GM19193 (cell line): Measurements from ENCODE around the gene CCNT2.

ENCODE experiments used
- POLR2A ChIP-seq: IDR thresholded peaks from 4 replicates; pipeline ENCODE4 v1.6.1; 2011; ENCODE audit not compliant: insufficient read depth, insufficient read length; ENCODE audit errors: extremely low read depth

Gene CCNT2

DNA sequence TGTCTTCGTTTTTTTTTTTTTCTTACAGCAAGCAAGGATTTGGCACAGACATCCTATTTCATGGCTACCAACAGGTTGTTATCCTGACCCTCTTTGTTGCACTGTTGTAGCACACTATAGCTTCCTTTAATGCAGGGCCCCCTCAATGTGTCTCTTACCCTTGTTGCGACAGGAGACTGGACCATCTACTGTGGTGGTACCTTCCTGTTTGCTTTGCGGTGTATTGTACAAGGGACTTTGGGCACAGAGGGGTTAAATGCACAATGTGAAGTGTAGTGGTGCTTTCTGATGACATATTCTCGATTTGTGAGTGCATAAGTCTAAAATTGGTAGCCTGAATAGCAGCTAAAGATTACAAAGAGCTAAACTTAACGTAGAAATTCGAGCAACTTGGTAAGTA lies 27.5 kb downstream of the CCNT2 start:
- TF ChIP-seq POLR2A: no peak

GRCh38 chr2:134949981-134950708 lies 31.5 kb downstream of the CCNT2 start:
- no peak for TF ChIP-seq POLR2A

- TF ChIP-seq POLR2A: no peak
These were observed 32.3 kb downstream of the CCNT2 start for GRCh38 chr2:134950886-134951285.

GRCh38 chr2:134952608-134953007 lies 34.0 kb downstream of the CCNT2 start:
- no peak for TF ChIP-seq POLR2A

- no peak for TF ChIP-seq POLR2A
These were observed 35.4 kb downstream of the CCNT2 start for GRCh38 chr2:134954065-134954464.

DNA sequence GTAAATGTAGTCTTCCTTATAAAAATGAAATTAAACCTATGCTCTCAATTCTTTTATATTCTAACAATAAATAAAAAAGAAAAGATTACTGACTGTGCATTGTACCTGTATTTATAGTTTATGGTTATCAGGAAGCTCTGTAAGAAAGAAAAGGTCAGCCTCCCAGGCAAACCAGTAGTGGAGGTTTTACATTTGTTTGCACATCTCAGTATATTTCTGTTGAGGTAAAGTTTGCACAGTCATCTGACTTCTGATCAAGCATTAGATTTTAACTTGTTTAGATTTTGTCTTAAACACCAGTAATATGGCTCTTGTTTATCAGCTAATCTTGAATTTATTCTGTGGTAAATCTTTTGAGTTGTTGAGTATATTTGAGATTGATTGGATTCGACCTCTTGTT lies 37.1 kb downstream of the CCNT2 start:
- no peak for TF ChIP-seq POLR2A

DNA sequence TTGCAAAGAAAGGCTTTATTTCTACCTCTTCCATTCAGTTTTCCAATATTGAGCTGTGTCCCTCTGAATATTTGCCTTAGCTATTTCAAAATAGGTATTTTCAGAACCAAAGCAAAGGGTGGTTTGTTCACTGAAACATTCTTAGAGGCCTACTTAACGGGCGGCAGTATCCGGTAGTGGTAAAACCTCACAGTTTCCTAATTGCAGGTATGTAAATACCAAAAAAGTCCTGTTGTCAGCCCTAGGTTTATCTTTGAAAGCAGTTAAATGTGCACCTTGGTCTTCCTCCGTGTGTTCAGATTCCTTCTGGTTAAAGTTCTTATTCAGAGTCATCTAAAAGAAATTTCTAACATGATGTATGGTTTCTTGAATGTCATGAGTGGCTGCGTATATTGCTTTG lies 38.9 kb downstream of the CCNT2 start:
- TF ChIP-seq POLR2A: no peak

GRCh38 chr2:134973241-134974138 lies 54.9 kb downstream of the CCNT2 start:
- no peak for TF ChIP-seq POLR2A

DNA sequence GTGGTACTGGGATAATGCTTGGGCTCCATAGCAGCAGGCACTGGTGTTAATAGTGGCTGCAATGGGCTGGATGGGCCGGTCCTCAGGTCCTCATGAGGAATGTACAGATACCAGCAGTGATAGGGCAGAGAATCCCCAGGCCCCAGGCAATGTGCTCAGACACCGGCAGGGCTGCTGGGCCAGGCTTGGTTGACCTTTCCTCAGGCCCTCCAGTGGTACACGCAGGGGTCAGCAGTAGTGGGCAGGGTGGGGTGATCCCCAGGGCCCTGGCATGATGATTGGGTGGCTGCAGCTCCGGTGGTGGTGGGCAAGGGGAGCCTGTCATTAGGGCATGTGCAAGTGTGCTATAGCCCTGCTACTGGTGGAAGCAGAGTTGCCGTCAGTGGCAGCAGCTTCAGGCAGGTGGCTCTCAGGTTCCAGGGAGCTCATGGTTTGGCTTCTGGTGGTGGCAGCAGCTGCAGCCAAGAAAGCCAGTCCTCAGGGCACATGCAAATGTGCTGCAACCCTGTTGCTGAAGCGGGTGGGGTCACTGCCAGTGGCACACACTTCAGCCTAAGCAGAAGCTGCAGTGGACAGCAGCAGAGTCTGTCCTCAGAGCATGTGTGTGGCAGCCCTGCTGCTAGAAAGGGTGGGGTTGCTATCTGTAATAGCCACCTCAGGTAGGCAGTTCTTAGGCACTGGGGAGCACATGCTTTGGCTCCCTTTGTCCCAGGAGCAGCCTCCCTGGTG lies 56.8 kb downstream of the CCNT2 start:
- no peak for TF ChIP-seq POLR2A

DNA sequence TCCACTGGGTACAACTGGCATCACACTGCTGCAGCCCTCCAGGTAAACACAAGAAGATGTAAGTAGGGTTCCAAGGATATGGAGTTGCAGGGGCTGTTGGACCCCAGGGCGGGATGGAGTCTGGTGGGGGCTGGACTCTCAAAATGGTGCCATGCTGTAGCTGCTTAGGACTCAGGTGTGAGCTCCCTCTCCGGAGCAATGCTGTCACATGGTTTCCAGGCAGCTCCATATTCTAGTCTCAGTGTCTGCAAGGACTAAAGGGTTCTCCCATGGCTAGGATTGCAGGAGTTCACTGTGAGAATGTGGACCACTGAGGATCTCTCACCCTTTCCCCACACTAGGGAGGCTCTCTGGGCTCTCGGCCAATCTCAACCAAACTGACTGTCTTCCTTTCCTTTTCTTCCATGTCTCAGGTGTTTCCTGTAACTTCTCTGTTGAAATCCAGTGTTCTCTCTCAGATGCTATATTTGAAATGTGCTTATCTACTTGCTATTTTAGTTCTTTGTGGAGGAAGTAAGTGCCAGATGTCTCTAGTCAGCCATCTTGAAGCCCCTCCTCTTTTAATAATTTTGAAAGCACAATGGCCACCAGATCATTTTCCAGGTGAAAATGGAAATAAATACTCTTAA lies 57.6 kb downstream of the CCNT2 start:
- no peak for TF ChIP-seq POLR2A

DNA sequence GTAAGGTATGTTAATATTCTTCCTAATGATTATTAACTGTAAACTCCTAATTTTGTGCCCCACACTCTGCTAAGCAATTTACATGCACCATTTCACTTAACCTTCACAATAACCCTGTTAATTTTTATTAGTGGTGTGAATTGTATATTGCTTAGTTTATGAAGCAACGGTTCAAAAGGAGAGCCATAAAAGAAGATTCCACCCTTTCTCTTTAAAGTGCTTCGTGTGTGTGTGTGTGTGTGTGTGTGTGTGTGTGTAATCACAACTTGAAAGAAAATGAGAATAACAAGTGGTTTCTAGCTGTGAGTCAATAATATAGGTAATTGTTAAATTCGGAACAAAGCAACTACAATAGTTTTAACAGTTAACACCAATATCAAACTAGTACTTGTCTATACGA lies 60.6 kb downstream of the CCNT2 start:
- no peak for TF ChIP-seq POLR2A

DNA sequence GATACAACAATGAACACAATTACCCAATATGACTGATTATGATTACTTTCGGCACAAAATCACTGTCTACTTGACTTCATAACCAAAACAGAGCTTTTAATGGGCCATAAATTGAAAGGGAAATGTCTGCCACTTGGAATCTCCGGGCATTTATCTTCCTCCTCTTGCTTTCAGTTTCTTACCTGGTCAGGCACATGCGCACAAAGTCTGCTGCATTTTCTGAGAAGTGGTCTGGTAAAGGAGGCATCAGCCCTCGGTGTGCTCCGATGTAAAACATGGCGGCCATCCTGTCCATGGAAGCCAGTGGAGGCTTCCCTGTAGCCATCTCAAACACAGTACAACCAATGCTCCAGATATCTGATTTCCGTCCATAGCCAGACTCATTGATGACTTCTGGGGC lies 62.0 kb downstream of the CCNT2 start:
- no peak for TF ChIP-seq POLR2A

DNA sequence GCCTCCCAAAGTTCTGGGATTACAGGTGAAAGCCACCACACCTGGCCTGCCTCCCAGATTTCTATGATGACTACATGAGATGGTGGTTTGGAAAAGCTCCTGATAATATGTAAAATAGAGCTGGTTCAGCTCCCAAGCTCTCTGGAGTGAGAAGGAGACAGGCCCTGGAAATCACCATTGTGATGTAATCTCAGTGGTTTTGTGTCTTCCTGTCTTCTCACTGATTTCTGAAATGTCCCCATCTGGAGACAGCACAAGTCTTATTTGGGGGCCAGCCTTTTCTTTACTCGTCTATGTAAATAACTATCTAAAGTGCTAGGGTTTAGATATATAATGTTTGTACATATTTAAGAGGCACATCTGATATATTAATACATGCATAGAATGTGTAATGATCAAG lies 64.0 kb downstream of the CCNT2 start:
- no peak for TF ChIP-seq POLR2A

- TF ChIP-seq POLR2A: no peak
These were observed 66.4 kb downstream of the CCNT2 start for GRCh38 chr2:134985061-134985460.
